Heart right ventricle (tissue), 16 donors: Measurements from ENCODE around the gene RELB. TPM values are rescaled to one million over a fixed set of nuclear protein-coding genes. Genes with fewer than 3 reads are reported as not detected.
A peak's percentile ranks its signal among the peaks of the same experiment; 100 is the strongest.
"Not testable (repeated sequence)": the region's sequence is repeated elsewhere in the genome, so short reads cannot be mapped to it uniquely, and the experiment has no call there.

Experiments
- ATAC-seq, 8 donors: fragments of 200-7000 bp; cut with Tn5 transposase; one replicate each; pipeline ENCODE4 v1.9.1; 2020; ENCODE audit warnings: mild to moderate bottlenecking in 8 of 8, moderate library complexity in 8 of 8, moderate number of reproducible peaks in 1 of 8
- DNase-seq, 2 donors: peaks; one replicate each; pipeline ENCODE4 v3.0.0-alpha.2; 2020
- H3K27ac ChIP-seq, 10 donors: fragments of 200-600 bp; sonication (generic) in 2 of 10; one replicate each; pipeline versions ENCODE4 v1.5.0 to v1.8.0; 2020 to 2022; ENCODE audit warnings: mild to moderate bottlenecking in 3 of 10
- H3K27me3 ChIP-seq, 7 donors: fragments of 200-600 bp; one replicate each; pipeline ENCODE4 v1.8.0; 2021 to 2022; ENCODE audit warnings: mild to moderate bottlenecking in 2 of 7
- H3K36me3 ChIP-seq, 9 donors: fragments of 200-600 bp; sonication (generic) in 1 of 9; one replicate each; pipeline versions ENCODE4 v1.5.0 to v1.8.0; 2020 to 2022; ENCODE audit warnings: mild to moderate bottlenecking in 2 of 9
- H3K4me1 ChIP-seq, 9 donors: fragments of 200-600 bp; sonication (generic) in 1 of 9; one replicate each; pipeline versions ENCODE4 v1.5.0 to v1.8.0; 2020 to 2022; ENCODE audit warnings: mild to moderate bottlenecking in 4 of 9
- H3K4me3 ChIP-seq, 10 donors: fragments of 200-600 bp; sonication (generic) in 2 of 10; one replicate each; pipeline versions ENCODE4 v1.5.0 to v1.8.0; 2020 to 2022; ENCODE audit warnings: mild to moderate bottlenecking in 7 of 10, moderate library complexity in 2 of 10
- H3K9me3 ChIP-seq, 11 donors: fragments of 200-600 bp in 10 of 11; sonication (generic) in 2 of 11; one replicate each; pipeline versions ENCODE4 v1.5.0 to v1.8.0; 2013 to 2022; ENCODE audit warnings: mild to moderate bottlenecking in 2 of 11, control low read depth in 1 of 11, moderate library complexity in 1 of 11
- WGBS, 2 donors: extraction: QIAGEN DNeasy Blood & Tissue Kit; methylation state at CpG; one replicate each; pipeline ENCODE4 v1.1.7; 2013; ENCODE audit warnings: inconsistent platforms in 1 of 2; 5-methylcytosine and 5-hydroxymethylcytosine counted together
- intact Hi-C, 10 donors: fragments of 100-400 bp; cut with DNase I; formaldehyde crosslinking; loops; one replicate each; pipeline versions ENCODE4 v1.11.1 to v1.14.2; 2022
- polyA plus RNA-seq, 2 donors: library from polyadenylated mRNA; stranded (reverse); fragments of 200-250 nt; gene quantifications; one replicate each; pipeline ENCODE4 v1.2.3, GENCODE V29; 2013
- total RNA-seq, 10 donors: library from RNA; stranded (reverse); fragmentation: NEBNext Ultra II Directional in 3 of 10; extraction: Animal tissue kit (Norgen Biotek cat#: 25700) in 3 of 10; gene quantifications; one replicate each; pipeline versions ENCODE4 v1.2.1 to v1.2.4, GENCODE V29; 2021 to 2023
- TF ChIP-seq, protein P1 (sequence below), 9 donors: fragments of 200-600 bp; sonication (generic) in 2 of 9; IDR thresholded peaks; one replicate each; pipeline versions ENCODE4 v1.5.0 to v1.8.0; 2021 to 2022; ENCODE audit warnings: antibody characterized with exemption in 9 of 9, mild to moderate bottlenecking in 5 of 9, moderate library complexity in 1 of 9
- donor health status: Arrhythmogenic right ventricular cardiomyopathy.
- donor health status: ischemic (EF 13 %, LVEDD 7.1; RV severe dilation, severe dysfunction).
- donor health status: healthy with polysubstance abuse.
- donor health status: DM: no; HTN: yes; CAD: no.
- donor health status: DM: no; HTN: no; CAD: no.
- donor health status: ischemic (EF 25% LVEDD 6.9; RV normal size, moderate dysfunction).
- donor health status: ischemic (EF 25% LVEDD 5.7; RV mildly dilated, moderate dysfunction).
- donor health status: healthy.
- donor health status: DM: yes; HTN: yes; CAD: no.
- donor health status: Ischemic cardiomyopathy.
- donor health status: ischemic (EF 35%, LVEDD 5.7; RV mildly dilated, moderate dysfunction).
- donor health status: nonischemic (EF 11% LVEDD 7.7; RV severe dilation, severe dysfunction).
- donor health status: DM: yes; HTN: yes; CAD: no.
- donor health status: PGD.
- donor health status: ischemic (EF 29% LVEDD 5.4; RV normal size, mild dysfunction).
- donor health status: nonischemic (EF 23%, LVEDD 6.1; RV moderate dilation, normal function).

RELB gene
- total and polyA plus RNA-seq, 12 donors: 1.3 to 19.3 (median 5.5) TPM

DNA sequence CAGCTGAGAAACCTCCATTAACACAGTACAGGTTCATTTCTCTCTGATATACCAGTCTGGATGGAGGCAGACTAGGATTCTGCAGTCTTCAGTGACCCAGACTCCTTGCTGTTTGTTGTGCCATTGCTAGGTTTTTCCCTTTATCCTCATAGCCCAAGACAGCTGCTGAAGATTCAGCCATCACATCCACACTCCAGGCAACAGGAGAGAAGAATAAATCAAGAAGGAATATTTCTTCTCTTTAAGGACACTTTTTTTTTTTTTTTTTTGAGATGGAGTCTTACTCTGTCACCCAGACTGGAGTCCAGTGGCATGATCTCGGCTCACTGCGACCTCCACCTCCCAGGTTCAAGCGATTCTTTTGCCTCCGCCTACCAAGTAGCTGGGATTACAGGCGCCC is 31.8 kb upstream of the RELB start:
- 97 to 98% methylated on average over 5 of the region's 5 CpGs for WGBS, 2 donors
- TF ChIP-seq, protein P1, sequence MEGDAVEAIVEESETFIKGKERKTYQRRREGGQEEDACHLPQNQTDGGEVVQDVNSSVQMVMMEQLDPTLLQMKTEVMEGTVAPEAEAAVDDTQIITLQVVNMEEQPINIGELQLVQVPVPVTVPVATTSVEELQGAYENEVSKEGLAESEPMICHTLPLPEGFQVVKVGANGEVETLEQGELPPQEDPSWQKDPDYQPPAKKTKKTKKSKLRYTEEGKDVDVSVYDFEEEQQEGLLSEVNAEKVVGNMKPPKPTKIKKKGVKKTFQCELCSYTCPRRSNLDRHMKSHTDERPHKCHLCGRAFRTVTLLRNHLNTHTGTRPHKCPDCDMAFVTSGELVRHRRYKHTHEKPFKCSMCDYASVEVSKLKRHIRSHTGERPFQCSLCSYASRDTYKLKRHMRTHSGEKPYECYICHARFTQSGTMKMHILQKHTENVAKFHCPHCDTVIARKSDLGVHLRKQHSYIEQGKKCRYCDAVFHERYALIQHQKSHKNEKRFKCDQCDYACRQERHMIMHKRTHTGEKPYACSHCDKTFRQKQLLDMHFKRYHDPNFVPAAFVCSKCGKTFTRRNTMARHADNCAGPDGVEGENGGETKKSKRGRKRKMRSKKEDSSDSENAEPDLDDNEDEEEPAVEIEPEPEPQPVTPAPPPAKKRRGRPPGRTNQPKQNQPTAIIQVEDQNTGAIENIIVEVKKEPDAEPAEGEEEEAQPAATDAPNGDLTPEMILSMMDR (IDR thresholded peaks at IDR 0.05): no peak
- no peak for DNase-seq
- Histone ChIP-seq H3K27ac (no peak overlapping the region), H3K4me3 (no peak overlapping the region), H3K36me3 (peaks cover 0 to 92% (median 35%) of the 10 kb centered on the region in 9 donors), H3K4me1 (no peaks in the 10 kb centered on the region), H3K9me3 (no peaks in the 10 kb centered on the region), H3K27me3 (no peaks in the 10 kb centered on the region)
- ATAC-seq: no peak
- intact Hi-C loops: no loop called here

DNA sequence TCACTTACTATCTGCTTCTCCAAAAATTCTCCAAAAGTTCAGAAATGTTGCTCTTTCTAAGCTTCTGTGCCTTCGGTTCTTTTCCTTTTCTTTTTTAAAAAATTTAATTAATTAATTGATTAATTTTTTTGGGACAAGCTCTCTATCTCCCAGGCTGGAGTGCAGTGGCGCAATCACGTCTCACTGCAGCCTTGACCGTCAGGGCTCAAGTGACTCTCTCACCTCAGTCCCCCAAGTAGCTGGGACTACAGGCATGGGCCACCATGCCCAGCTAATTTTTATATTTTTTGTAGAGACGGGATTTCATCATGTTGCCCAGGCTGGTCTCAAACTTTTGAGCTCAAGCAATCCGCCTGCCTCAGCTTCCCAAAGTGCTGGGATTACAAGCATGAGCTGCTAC is 29.8 kb upstream of the RELB start:
- intact Hi-C loops, H3K4me3 ChIP-seq, H3K4me1 ChIP-seq, ATAC-seq, H3K27ac ChIP-seq, DNase-seq, H3K9me3 ChIP-seq, H3K27me3 ChIP-seq: not testable (repeated sequence)
- peaks cover 2 to 92% (median 40%) of the 10 kb centered on the region in 9 donors for H3K36me3 ChIP-seq
- 89 to 96% methylated on average over 6 of the region's 6 CpGs for WGBS, 2 donors

DNA sequence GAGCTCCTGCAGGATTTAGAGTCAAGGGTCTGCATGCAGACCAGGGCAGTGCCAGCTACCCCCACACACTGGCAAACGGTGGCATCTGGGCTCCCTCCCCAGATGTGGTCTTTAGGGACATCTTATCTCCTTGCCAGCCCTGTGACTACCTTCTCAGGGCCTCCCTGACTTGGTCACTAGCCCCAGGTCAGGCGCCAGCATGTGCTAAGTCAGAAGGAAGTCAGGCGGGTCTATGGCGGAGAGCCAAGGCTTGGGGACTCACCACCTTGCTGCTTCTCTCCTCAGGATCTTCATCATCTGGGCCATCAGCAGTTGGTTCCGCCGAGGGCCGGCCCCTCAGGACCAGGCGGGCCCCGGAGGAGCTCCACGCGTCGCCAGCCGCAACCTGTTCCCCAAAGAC is 28.5 kb upstream of the RELB start:
- no peak overlapping the region for H3K27ac ChIP-seq
- TF ChIP-seq, protein P1 (IDR thresholded peaks at IDR 0.05): no peak
- ATAC-seq (peak in 1 of 8 donors; percentile 13), DNase-seq (no peak)
- WGBS, 2 donors: 90 to 92% methylated on average over 13 of the region's 13 CpGs
- no peak overlapping the region for H3K4me3 ChIP-seq
- peaks cover 7 to 92% (median 47%) of the 10 kb centered on the region in 9 donors for H3K36me3 ChIP-seq
- intact Hi-C loops: no loop called here
- H3K27me3 ChIP-seq: no peaks in the 10 kb centered on the region
- no peaks in the 10 kb centered on the region for H3K4me1 ChIP-seq
- H3K9me3 ChIP-seq: no peaks in the 10 kb centered on the region

DNA sequence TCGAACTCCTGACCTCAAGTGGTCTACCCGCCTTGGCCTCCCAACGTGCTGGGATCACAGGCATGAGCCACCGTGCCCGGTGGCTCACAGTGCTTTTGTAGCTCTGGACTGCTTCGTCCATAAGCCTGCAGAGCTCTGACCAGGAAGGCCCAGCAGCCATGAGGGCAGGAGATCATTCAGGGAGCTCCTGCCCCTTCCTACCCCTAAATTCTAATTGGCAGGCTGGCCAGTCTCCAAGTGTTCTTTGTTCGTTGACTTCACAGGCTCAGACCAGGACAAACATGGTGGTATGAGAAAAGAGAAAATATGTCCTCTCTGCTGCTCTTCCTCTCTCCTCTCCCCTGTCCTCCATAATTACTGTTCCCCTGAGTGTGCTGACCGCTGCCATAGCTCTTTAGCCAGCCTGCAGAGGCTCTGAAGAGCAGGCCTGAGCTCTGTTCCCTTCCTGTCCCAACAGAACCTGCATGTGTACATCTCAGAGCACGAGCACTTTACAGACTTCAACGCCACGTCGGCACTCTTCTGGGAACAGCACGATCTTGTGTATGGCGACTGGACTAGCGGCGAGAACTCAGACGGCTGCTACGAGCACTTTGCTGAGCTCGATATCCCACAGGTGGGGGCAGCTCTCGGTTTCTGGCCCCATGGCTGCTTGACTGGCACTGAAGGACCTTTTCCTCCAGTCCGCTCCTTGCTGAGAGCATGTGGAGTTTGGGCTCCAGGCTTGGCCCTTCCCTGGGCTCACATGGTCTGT is 27.1 kb upstream of the RELB start:
- Histone ChIP-seq H3K4me3 (no peak overlapping the region), H3K27ac (no peak overlapping the region), H3K4me1 (no peaks in the 10 kb centered on the region), H3K36me3 (peaks cover 7 to 92% (median 59%) of the 10 kb centered on the region in 9 donors), H3K9me3 (no peaks in the 10 kb centered on the region), H3K27me3 (no peaks in the 10 kb centered on the region)
- TF ChIP-seq, protein P1 (IDR thresholded peaks at IDR 0.05): no peak
- ATAC-seq (no peak), DNase-seq (no peak)
- 86 to 87% methylated on average over 21 of the region's 21 CpGs for WGBS, 2 donors
- intact Hi-C loops: no loop called here

DNA sequence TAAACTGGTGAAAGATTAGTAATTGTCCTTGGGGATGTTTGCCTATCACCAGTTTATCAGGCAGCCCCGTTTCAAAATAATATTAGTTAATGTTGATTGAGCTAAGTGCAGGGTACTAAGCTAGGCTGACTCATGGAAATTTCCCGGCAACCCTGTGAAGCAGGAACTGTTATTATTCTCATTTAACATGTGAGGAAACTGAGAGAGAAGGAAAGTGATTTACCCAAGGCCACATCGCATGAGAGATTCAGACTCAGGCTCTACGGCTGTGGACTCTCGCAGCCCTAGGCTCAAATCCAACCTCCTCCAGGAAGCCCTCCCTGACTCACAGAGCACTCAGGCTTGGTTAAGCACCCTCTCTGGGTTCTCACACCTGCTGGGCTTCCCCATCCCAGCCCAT is 26.4 kb upstream of the RELB start:
- H3K4me1 ChIP-seq: no peaks in the 10 kb centered on the region
- peaks cover 7 to 92% (median 65%) of the 10 kb centered on the region in 9 donors for H3K36me3 ChIP-seq
- no peak overlapping the region for H3K4me3 ChIP-seq
- TF ChIP-seq, protein P1 (IDR thresholded peaks at IDR 0.05): no peak
- ATAC-seq: no peak
- H3K27ac ChIP-seq: no peak overlapping the region
- WGBS, 2 donors: 90 to 92% methylated on average over 5 of the region's 5 CpGs
- no peak for DNase-seq
- intact Hi-C loops: no loop called here
- H3K27me3 ChIP-seq: no peaks in the 10 kb centered on the region
- H3K9me3 ChIP-seq: no peaks in the 10 kb centered on the region
